Medulla oblongata (tissue), 1 donor: Measurements from ENCODE around the gene MAML3.

Source experiments
- DNase-seq: peaks from one replicate; pipeline ENCODE4 v3.0.0-alpha.2; 2015; ENCODE audit errors: extremely low spot score

Gene MAML3

DNA sequence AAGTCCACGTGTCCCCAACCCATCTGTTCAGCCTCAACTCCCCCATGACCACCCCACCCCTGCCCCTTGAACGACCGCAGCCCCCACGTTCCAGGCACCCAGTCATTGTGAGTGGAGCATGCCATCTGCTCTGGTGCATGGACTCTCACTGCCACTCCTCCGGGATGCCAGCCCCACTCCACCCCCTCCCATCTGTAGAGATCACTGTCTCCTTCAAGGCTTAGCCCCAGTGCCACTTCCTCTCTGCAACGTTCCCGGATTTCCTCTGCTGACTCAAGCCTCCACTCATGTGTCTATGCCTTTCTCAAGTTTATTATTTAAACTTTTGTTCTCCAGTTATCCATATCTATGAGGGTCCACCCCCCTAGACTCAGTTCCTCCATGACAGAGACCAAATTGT, 54.0 kb downstream of the MAML3 start:
- peak; percentile 69 for DNase-seq

DNA sequence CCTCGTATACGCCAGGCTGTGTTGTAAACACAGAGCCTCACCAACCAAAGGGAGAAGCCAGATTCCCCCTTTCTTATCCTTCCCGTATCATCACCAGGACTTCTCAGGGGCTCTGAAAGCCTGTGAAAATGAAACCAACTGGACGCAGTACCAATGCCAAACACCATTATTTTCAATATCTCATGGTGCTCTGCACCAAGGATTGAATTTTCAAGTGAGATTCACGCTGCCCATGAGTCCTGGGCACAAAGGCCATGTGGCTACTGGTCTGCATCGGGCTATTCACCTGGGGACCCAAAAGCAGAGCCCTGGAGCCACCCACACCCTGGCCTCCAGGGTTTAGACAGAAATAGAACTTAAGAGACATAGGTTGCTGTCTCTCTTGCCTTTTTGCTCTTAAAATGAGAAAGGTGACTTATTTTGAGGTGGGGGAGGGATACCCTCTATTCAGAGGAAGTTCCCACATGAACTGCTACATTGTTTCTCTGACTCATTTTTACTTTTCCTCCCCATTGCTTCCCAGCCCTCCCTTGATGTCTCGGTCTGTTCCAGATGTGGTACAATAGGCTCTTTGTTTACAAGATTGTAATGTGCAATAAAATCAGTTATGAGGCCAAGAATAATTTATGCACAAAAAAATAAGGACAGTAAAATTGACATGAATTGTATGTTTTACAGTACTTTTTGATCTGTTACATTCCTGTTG, 55.4 kb downstream of the MAML3 start:
- DNase-seq, result peak; percentile 70

DNA sequence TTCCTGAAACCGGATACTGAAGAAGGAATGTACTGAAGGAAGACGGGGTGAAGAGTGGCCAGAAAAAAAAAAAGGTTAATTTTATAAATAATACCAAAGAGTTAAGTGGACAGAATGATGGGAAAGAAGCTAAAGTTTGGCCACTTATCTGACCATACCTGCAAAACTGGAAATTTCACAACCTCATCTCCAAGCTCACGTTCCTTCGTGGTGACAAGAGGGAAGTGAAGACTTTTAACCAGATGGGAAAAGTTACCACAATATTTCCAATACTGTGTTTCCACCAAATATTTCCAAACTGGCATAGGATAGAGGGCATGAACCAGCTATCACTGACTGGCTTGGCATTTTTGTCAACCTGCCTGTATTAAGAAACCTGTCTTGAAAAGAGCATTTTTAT, 56.4 kb downstream of the MAML3 start:
- DNase-seq, result no peak

DNA sequence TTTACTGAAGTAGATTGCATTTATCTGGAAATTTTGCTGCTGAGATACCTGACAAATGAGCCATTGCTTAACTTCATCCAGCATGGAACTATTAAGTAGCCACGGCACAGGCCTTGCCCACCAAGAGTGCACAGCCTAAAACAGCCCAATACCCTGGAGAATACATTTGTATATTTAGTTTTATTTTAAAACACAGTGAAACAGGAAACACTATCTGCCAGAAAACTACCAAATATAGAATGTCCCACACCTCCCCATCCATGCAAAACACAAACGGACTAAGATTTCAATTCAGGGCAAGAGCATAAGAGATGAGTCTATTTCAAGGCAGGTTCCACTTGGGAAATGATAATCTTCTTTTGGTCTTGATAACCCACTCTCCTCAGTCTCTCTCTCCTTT, 57.1 kb downstream of the MAML3 start:
- DNase-seq, result no peak

DNA sequence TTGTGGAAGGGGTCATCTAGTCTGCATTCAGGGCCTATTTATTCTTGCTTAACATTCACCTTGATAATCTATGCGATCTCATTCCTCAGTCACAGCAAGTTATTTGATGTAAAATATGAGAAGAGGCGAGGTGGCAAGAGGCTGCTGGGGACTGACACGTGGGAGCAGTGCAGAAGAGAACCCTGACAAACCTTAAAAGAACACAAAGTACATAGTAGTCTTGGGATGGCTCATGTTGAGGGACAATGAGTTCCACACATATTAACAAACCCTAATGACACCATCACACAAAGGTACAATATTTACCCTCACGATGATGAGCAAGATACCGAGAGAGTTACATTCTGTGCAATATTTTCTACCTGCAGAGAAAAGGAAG, 57.5 kb downstream of the MAML3 start:
- DNase-seq, result no peak

DNA sequence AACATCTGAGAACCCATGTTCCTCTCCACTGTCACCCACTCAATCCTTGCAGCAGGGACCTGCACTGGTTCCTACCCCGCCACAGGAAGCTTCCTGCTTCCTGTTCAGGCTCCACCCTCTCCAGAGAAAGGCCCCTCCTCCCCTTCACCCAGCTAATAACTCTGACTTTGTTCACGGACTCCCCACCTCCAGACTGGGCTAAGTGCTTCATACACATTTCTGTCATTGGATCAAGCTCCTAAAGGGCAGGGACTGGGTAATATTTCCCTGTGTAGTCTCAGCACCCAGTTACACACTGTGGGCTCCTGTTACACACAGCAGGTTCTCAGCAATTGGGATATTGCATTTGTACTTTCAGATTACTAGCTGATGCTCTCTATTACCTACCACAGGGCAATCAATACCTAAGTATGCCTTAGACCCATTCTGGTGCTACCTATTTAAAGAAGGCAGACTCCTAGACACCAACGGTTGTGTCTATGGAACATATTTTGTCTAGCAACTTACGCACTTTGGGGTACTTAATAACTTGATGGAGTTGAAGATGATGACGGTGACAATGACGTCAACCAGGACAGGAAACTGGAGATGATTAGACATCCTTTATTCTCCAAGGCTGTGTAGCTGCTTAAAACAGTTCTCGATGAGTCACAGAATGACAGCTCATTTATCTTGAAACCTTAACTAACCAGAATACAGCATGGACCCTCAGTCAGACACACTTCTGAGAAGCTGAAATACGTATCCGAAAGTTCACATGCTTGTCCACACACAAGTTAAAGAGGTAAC, 58.1 kb downstream of the MAML3 start:
- peak; percentile 51 for DNase-seq

DNA sequence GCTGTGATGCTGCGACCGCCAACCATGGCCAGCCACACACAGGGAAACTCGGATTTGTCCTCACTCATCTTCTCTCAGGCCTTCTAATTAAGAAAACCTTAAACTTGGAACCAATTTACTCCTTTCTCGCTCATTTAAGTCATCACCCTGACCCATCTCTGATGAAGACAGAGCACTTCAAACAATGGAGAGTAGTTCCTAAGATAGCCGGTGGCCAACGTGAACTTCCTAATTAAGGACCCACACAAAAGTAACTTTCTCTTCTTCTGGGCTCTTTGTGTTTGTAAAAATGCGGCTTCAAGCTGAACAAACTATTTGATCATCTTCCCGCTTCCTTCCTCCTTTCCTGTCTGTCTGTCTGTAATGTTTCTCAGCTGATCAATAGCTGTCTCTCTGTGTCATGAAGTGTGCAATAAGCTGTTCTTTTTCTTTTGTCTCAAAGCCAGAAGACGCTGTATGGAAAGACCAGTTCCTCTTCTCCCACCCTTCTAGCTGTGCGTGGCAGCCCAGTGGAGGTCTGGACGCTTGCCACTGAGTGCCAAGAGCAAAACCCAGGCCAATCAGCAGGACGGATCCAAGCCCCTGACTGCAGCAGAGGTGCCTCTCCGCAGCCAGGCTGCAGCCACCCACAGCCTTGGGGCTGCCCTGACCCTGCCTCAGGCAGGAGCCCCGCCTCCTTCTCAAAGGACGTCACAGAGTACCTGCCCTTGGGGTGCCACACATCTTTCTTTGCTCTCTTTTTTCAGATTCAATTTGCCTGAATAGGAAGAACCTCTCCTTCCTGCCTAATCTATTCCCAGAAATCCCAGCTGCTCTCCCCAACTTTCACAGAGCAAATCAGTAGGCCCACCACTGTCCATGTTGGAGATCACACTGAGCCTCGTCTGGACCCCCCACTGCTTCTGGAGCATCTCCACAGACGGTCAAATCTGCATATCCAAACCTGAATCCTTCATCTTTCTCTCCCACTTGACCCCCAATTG, 59.3 kb downstream of the MAML3 start:
- peak; percentile 92 for DNase-seq

DNA sequence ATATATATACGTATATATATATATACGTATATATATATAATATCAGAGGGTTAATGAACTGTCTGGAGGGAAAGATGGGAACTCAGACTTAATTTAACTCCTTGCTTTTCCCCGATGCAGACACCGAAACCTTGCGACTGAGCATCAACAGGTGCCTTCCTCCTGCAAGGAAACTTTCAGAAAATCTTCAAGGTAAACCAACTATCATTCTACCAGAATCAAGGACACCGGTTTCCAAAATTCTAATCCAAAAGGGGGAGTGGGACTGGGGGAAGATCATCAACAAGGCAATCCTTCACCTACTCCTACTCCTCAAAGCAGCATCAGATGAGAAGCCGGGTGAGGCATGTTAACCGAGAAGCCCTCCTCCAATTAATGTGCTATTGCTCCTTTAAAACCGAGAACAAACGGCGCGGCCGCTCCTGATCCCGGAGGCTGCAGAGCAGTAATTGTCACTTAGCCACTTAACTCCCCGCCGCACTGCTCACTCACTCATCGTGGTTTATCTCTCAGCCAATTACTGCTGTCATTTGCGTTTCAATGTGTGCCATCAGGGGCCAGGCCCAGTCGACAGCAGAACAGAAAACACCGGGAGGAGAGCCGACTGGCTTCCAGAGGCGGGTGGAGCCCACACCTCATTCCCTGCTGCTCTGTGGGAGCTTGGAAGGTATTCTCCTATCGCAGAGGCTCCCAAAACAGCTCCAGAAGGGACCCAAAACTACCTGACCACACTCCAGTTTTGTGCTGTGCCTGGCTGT, 61.7 kb downstream of the MAML3 start:
- peak; percentile 54 for DNase-seq

DNA sequence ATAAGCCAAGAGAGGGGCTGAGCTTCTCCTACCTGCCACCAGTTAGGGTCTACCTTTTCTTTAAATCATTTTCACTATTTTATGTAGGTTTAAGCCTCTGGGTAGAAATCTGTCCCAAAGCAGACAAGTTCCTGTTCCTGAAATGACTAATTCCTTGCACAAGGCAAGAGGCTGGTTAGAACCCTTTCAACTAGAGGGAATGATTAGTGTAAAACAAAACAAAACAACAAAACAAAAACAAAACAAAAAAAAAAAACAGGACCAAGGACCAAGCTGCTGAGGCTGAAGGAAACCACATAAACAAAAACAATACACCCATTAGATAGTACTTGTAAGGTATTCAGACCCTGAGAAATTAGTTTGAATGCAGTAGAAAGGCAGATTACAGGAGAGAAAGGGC, 62.7 kb downstream of the MAML3 start:
- peak; percentile 58 for DNase-seq

DNA sequence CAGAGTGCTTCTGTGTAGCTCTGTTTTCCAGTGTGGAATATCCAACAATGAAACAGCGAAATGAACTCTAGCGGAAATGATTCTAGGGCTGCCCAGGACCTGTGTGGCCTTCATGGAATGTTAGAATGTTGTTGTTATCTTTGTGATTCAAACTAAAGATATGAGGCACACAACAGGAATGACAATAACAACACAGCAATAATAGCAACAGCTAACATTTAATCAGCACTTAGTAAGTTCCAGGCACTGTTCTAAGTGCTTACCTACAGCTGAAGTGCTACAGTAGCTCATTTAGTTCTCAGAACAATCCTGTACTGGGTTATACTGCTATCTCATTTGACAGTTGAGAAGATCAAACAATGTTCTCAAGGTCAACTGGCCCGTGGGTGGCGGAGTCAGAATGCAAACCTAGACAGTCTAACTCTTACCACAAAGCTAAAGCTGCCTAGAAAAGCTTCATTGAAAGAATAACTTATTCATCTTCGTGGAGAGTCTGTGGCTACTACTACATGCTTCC, 63.7 kb downstream of the MAML3 start:
- DNase-seq, result no peak

DNA sequence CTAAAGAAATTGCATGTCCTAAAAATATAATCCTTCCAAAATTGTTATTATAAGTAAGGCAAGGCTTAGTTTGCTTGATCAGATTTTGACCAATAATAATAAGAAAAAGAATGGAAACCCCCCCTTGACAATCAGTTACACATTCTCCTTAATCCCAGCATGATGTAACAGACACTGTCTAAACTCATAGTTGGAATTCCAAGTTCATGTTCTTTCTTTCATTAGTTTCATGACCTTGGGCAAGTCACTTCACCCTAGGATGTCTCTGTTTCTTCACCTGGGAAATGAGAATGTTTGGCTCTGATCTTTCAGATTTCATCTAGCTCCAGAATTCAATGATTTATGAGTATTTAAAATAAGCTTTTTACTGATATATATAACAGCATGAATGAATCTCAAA, 64.8 kb downstream of the MAML3 start:
- DNase-seq, result no peak

DNA sequence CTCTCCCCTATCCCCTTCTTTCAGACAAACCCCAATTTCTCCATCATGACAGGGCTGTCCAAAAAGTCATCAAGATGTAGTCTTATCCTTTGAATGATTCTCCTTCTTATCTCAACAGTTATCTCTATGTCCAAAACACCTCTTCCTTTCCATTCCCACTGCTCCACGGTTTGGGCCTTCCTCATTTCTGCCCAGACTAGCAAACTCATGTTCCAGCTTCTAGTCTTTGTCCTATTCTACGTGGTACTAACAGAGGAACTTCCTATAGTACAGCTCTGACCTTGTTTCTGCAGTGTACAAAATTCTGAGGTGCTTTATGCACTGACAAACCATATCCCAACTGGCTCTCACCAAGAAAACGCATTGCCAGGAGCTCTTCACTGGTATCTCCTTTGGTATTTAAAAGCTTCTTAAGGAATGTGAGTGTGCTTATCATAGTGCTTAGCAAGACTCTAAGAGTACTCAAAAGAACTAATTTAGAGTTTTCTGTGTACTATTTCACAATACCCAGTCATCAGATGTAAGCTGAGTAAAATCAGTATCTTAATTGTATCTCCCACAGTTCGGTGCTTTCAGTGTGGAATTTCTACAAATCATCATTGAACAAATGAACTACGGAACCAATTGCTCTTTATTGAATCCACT, 65.5 kb downstream of the MAML3 start:
- no peak for DNase-seq

DNA sequence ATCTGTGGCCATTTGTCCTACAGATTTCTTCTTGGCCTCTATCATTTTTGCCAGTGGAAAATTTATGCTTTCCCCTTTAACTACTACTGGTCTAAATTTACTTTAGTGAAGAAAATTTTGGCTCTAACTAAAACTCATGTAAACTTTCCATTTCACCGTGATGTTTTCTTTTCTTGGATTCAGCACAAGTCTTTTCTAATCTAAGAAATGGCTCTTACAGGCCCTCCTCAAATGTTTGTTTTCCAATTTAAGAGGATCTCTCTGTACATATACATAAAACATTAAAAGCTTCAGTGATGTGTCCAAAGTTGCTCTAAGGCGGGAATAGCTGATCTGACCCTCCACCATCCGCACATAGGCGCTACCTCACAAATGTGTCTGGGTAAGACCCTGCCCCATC, 68.1 kb downstream of the MAML3 start:
- no peak for DNase-seq

DNA sequence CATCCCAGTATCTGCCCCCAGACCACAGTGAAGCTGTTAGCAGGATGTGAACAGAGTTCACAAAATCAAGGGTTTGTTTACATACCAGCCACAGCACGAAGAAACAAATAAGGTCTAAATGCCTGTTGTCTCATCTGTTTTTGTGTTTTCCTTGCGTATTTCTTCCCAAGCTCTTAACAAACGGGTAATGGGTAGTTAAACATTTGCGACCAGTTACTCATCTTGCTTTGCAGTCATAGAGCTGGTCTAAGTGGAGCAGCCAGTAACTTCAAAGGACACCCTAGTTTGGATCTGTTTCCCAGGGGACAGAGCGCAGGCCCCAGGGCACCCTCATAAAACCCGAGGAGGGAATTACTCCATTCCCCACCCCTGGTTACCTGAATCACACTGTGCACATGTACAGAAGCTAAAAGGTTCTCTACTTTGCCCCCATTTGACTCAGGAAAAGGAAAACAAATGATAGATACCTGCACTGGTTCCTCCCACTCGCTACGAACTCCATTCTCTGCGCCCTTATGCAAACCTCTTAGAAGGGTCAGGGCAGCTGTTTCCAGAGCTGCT, 68.8 kb downstream of the MAML3 start:
- DNase-seq, result no peak

DNA sequence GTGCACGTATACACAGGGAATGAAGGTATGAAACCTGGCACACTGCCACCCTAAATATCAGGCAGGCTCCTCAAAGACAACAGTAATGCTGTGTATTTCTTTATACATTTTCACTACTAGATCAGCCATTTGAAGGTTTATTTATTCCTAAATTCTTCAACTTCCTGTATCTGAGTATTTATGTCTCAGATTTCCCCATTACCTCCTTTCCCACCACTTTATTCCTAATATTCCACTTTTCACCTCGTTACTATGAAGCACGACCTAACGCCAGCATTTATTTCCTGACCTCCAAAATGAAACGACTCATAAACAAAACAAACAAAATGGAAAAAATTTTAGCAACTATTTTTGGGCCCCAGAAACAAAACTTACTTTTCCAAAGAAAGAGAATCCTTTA, 69.6 kb downstream of the MAML3 start:
- DNase-seq, result no peak

DNA sequence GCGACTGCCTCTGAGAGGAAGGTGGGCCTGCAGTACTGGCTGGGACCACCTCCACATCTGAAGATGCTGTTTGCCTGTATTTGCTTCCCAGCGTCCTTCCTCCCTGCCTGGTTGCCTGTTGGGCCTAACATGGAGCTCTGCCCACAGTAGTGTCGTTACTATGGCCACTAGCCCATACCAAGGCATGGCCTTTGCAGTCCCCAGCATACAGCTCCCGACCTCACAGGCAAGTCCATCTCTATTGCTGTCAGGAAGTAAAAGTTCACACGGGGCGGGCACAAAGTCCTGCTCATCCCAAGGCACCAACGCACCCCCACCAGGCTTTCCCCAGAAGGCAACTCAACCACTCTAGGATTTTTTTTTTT, 71.6 kb downstream of the MAML3 start:
- no peak for DNase-seq

DNA sequence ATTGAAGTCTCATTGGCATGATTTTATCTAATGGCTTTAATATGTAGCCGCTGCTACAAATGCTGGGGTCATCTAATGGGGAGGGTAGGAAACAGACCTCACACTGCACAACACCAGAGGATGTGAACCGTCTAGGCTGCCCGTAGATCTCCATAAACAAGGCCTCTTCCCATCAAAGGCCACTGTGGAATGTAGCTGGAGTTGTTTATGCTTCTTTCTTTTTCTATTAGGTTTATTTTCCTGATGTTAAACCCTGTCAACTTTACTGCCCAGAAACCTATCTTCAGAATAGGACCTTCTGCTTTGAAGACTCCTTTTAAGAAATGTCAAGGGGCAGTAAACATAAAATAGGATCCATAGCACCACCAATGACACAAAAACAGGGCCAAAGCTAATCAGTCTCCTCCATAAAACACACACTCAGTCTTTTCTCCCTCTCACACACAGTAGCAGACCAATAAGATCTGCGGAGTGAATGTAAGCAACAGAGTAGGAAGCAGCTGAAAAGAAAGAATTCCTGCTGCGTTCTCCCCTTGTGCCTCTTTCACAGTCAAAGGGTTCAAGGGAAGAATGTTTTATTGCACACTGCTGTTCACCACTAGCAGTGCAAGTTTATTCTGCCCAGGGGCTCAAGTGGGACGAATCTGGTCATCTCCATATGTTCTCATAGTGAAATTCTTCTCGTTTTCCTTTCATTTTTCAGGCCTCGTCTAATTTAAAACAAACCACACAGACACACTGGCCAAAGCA, 72.2 kb downstream of the MAML3 start:
- no peak for DNase-seq

DNA sequence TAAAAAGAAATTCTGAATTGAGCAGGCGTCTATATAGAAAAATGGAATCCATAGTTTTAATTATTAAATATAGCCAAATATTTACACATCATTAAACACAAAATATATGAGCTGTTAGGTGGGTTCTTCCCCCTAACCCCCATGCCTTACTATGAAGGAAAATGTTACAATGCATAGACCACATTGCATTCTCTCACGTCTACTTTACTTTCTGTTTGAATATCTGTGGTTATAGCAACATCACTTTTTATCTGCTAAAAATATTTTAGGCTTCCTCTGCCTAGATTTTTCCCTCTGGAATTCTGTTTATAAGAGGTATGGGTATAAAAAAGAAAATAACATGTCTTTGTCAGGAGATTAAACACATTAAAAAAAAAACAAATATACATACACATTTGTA, 73.1 kb downstream of the MAML3 start:
- DNase-seq, result no peak

DNA sequence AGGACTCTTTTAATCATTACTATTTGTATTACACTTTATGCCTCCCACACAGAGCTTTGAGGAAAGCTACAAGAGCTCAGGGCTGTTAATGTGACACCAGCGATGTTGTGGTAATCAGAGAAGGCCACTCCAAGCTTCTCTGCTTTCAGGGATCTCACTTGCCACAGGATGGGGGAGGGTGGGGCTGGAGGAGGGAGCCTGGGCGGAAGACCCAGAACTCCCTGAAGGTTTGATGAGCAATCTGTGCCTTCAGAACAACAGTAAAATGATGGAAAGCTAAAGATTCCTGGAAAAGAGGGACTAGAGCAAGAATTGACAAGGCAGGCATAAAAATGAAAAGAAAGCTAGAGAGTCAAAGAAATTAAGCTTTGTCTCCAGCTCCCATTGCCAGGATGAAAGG, 75.6 kb downstream of the MAML3 start:
- no peak for DNase-seq

DNA sequence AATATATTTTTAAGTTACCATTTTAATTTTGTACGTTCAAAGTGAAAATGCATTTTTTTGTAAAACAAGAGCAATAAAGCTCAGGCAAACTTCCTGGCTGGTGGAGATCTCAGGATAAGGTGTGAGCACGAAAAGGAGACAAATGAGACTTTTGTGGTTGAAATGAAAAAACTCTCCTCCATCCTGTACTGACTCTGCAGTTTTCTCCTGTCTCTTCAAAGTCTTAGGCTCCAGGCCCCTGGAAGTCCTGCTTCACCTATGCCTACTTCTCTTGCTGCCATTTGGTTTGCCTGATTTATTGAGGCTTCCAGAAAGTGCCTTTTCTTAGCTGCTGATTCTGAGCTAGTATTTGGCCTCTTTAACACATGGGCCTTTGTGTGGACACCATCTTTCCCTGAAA, 77.7 kb downstream of the MAML3 start:
- DNase-seq, result no peak
